CD4-positive, alpha-beta T cell treated with Interleukin-4 for 1 hour (primary cell): ENCODE data around the gene TPM2.

Experiments
- DNase-seq, 2 donors: peaks; one replicate each; pipeline ENCODE4 v3.0.0-alpha.2; 2020 to 2022

Gene TPM2

GRCh38 chr9:35691757-35692301, 2.1 kb upstream of the TPM2 start:
- no peak for DNase-seq

- DNase-seq, result peak in 1 of 2 donors; percentile 8
Observed at GRCh38 chr9:35691334-35691650, 1.6 kb upstream of the TPM2 start.

- DNase-seq, result peak in 1 of 2 donors; percentile 35
Observed at GRCh38 chr9:35690614-35691333, 1.0 kb upstream of the TPM2 start.

- DNase-seq, result no peak
Observed at GRCh38 chr9:35690294-35690613, 529 bp upstream of the TPM2 start.

GRCh38 chr9:35688558-35689541, 875 bp downstream of the TPM2 start:
- DNase-seq, result no peak

- no peak for DNase-seq
Observed at GRCh38 chr9:35687972-35688557, 1.7 kb downstream of the TPM2 start.

- no peak for DNase-seq
Observed at GRCh38 chr9:35687306-35687705, 2.4 kb downstream of the TPM2 start.

GRCh38 chr9:35686222-35687203, 3.2 kb downstream of the TPM2 start:
- no peak for DNase-seq

- no peak for DNase-seq
Observed at GRCh38 chr9:35685506-35685905, 4.2 kb downstream of the TPM2 start.

- DNase-seq, result no peak
Observed at GRCh38 chr9:35684921-35685320, 4.8 kb downstream of the TPM2 start.

- DNase-seq, result no peak
Observed at GRCh38 chr9:35683323-35683722, 6.4 kb downstream of the TPM2 start.

- no peak for DNase-seq
Observed at GRCh38 chr9:35682520-35683315, 7.0 kb downstream of the TPM2 start.

- no peak for DNase-seq
Observed at GRCh38 chr9:35682051-35682450, 7.7 kb downstream of the TPM2 start.

- no peak for DNase-seq
Observed at GRCh38 chr9:35681341-35682002, 8.3 kb downstream of the TPM2 start.

GRCh38 chr9:35680331-35681105, 9.2 kb downstream of the TPM2 start:
- DNase-seq, result no peak

GRCh38 chr9:35679766-35680330, 9.9 kb downstream of the TPM2 start:
- no peak for DNase-seq

GRCh38 chr9:35679091-35679490, 10.6 kb downstream of the TPM2 start:
- no peak for DNase-seq

- DNase-seq, result peak in 1 of 2 donors; percentile 35
Observed at GRCh38 chr9:35675732-35676392, 13.9 kb downstream of the TPM2 start.

GRCh38 chr9:35675204-35675603, 14.5 kb downstream of the TPM2 start:
- no peak for DNase-seq
